Endodermal cell (in vitro differentiated cells): ENCODE measurements around the gene GOLGA1. TPM values are rescaled to one million over a fixed set of nuclear protein-coding genes. Genes with fewer than 3 reads are reported as not detected.

Source experiments
- DNase-seq: peaks from one replicate; pipeline ENCODE4 v3.0.0-alpha.2; 2017
- H3K27ac ChIP-seq: 2 replicates; pipeline ENCODE4 v1.5.1; 2013; ENCODE audit warnings: mild to moderate bottlenecking, low read depth, low read length, moderate library complexity
- H3K27me3 ChIP-seq: 2 replicates; pipeline ENCODE4 v1.6.1; 2013; ENCODE audit warnings: mild to moderate bottlenecking, low read length, moderate library complexity; ENCODE audit not compliant: insufficient read depth, control insufficient read depth, poor library complexity, severe bottlenecking
- H3K36me3 ChIP-seq: 2 replicates; pipeline ENCODE4 v1.7.0; 2013; ENCODE audit warnings: mild to moderate bottlenecking, low read length, moderate library complexity; ENCODE audit not compliant: control insufficient read depth, insufficient read depth
- H3K4me1 ChIP-seq: one replicate; pipeline ENCODE4 v1.7.0; 2013; ENCODE audit warnings: low read length; ENCODE audit not compliant: control insufficient read depth, insufficient read depth
- H3K4me3 ChIP-seq: 2 replicates; pipeline ENCODE4 v1.5.1; 2013; ENCODE audit warnings: mild to moderate bottlenecking, low read length, moderate library complexity
- H3K9ac ChIP-seq: 2 replicates; pipeline ENCODE4 v1.6.1; 2013; ENCODE audit warnings: mild to moderate bottlenecking, low read length, moderate library complexity; ENCODE audit not compliant: poor library complexity, severe bottlenecking; ENCODE audit errors: extremely low read depth
- H3K9me3 ChIP-seq: 2 replicates; pipeline ENCODE4 v1.6.1; 2013; ENCODE audit warnings: mild to moderate bottlenecking, low read length, moderate library complexity; ENCODE audit not compliant: control insufficient read depth
- H3K27ac Mint-ChIP-seq: 2 replicates; pipeline ENCODE4 v1.8.0; 2020; ENCODE audit warnings: mixed read lengths
- H3K27me3 Mint-ChIP-seq: 2 replicates; pipeline ENCODE4 v1.8.0; 2021; ENCODE audit warnings: mild to moderate bottlenecking, mixed read lengths; ENCODE audit not compliant: insufficient read depth
- H3K36me3 Mint-ChIP-seq: 2 replicates; pipeline ENCODE4 v1.8.0; 2020; ENCODE audit warnings: low read depth, mixed read lengths
- H3K4me1 Mint-ChIP-seq: 2 replicates; pipeline ENCODE4 v1.8.0; 2020; ENCODE audit warnings: mixed read lengths
- H3K4me3 Mint-ChIP-seq: 2 replicates; pipeline ENCODE4 v1.8.0; 2020; ENCODE audit warnings: mild to moderate bottlenecking, moderate library complexity, mixed read lengths
- H3K9me3 Mint-ChIP-seq: 2 replicates; pipeline ENCODE4 v1.8.0; 2020; ENCODE audit warnings: mild to moderate bottlenecking, mixed read lengths
- CTCF ChIP-seq: fragments of 200-600 bp; sonication (generic); conservative IDR thresholded peaks from 2 replicates; pipeline ENCODE4 v1.5.0; 2021; ENCODE audit warnings: antibody characterized with exemption, mild to moderate bottlenecking
- WGBS, 2 experiments: methylation state at CpG; one replicate each; pipeline versions ENCODE4 v1.1.5 to v1.1.7; 2013; ENCODE audit warnings: missing lambda C conversion rate in 2 of 2, mixed read lengths in 1 of 2; ENCODE audit not compliant: insufficient coverage in 1 of 2, insufficient read length in 1 of 2; 5-methylcytosine and 5-hydroxymethylcytosine counted together
- total RNA-seq, 2 donors: library from RNA; stranded (reverse); fragmentation: NEBNext Ultra II Directional in 1 of 2; extraction: Animal tissue kit (Norgen Biotek cat#: 25700) in 1 of 2; gene quantifications; 2 replicates in 1 of 2; 3 replicates in 1 of 2; pipeline ENCODE4 v1.2.1, GENCODE V29; 2021

The GOLGA1 gene
- total RNA-seq, 2 donors from 2014 or later = 8.8 to 13.2 TPM

DNA sequence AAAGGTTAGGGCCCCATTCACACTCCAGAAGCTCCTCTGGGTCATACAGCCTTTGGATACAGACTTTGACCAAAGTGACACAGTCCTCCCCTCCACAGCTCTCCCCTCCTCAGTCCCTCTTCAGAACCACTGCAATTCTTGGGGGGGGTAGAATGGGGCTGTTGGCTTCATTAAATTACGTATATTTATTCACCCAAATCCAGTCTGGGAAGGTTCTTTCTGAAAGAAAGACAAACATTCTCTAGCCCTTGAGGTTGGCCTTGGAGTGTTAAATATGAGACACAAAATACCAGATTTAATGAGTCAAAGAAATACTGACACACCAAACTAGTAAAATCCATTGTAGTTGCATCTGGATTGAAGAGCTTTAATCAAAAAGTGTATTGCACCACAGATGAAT lies 62.9 kb downstream of the GOLGA1 start:
- H3K4me1 Mint-ChIP-seq = peaks cover 6% of the 10 kb centered on the region
- H3K27me3 Mint-ChIP-seq = no peaks in the 10 kb centered on the region
- Histone ChIP-seq H3K27ac (no peak overlapping the region), H3K9me3 (no peaks in the 10 kb centered on the region), H3K27me3 (no peaks in the 10 kb centered on the region), H3K4me1 (no peaks in the 10 kb centered on the region), H3K4me3 (no peak overlapping the region), H3K9ac (no peak overlapping the region), H3K36me3 (peaks cover 60% of the 10 kb centered on the region)
- H3K27ac Mint-ChIP-seq = peak overlapping the region; percentile 16
- no peak for DNase-seq
- H3K36me3 Mint-ChIP-seq = peaks cover 54% of the 10 kb centered on the region
- H3K9me3 Mint-ChIP-seq = no peaks in the 10 kb centered on the region
- TF ChIP-seq CTCF = no peak
- H3K4me3 Mint-ChIP-seq = no peak overlapping the region
- 100% methylated on average over 1 of the region's 1 CpG; no CpG with 5 or more reads in 1 of the 2 experiments for WGBS, 2 experiments

- DNase-seq = no peak
- Histone ChIP-seq H3K4me1 (no peaks in the 10 kb centered on the region), H3K9ac (no peak overlapping the region), H3K4me3 (no peak overlapping the region), H3K9me3 (no peaks in the 10 kb centered on the region), H3K27me3 (no peaks in the 10 kb centered on the region), H3K27ac (no peak overlapping the region), H3K36me3 (peaks cover 66% of the 10 kb centered on the region)
- no peak overlapping the region for H3K27ac Mint-ChIP-seq
- TF ChIP-seq CTCF = no peak
- H3K4me3 Mint-ChIP-seq = no peak overlapping the region
- WGBS, 2 experiments = 93 to 94% methylated on average over 8 to 14 of the region's 14 CpGs
- H3K36me3 Mint-ChIP-seq = peaks cover 58% of the 10 kb centered on the region
- no peaks in the 10 kb centered on the region for H3K9me3 Mint-ChIP-seq
- H3K27me3 Mint-ChIP-seq = no peaks in the 10 kb centered on the region
- H3K4me1 Mint-ChIP-seq = peaks cover 7% of the 10 kb centered on the region
Measured at GRCh38 chr9:124877021-124877782, 63.7 kb downstream of the GOLGA1 start.

- Histone ChIP-seq H3K27me3 (no peaks in the 10 kb centered on the region), H3K9ac (no peak overlapping the region), H3K36me3 (peaks cover 77% of the 10 kb centered on the region), H3K27ac (no peak overlapping the region), H3K4me3 (no peak overlapping the region), H3K4me1 (peaks cover 6% of the 10 kb centered on the region), H3K9me3 (no peaks in the 10 kb centered on the region)
- WGBS, 2 experiments = 86 to 97% methylated on average over 2 to 6 of the region's 6 CpGs
- Mint-ChIP-seq H3K36me3 (peaks cover 68% of the 10 kb centered on the region), H3K9me3 (no peaks in the 10 kb centered on the region), H3K27ac (peak overlapping the region; percentile 39), H3K4me1 (peaks cover 15% of the 10 kb centered on the region), H3K4me3 (no peak overlapping the region), H3K27me3 (no peaks in the 10 kb centered on the region)
- no peak for TF ChIP-seq CTCF
- DNase-seq = no peak
Measured at GRCh38 chr9:124875501-124875900, 65.4 kb downstream of the GOLGA1 start.
